Calu3 (cell line): ENCODE data around the gene NHERF1. TPM values are rescaled to one million over a fixed set of nuclear protein-coding genes. Genes with fewer than 3 reads are reported as not detected.

Experiments
- Bru-seq: library from RNA; stranded (reverse); fragments of 400-500 nt; gene quantifications from one replicate; lab custom pipeline; 2021; lab: Mats Ljungman, UMichigan
- BruChase-seq, 2 experiments: library from RNA; stranded (reverse); fragments of 400-500 nt; gene quantifications; one replicate each; lab custom pipeline; 2021; lab: Mats Ljungman, UMichigan
- BruUV-seq: library from RNA; stranded (reverse); fragments of 400-500 nt; replicated peaks from 2 replicates; lab custom pipeline; 2021; lab: Mats Ljungman, UMichigan
- CTCF ChIA-PET: fragments of 300-600 bp; sonication (Branson Sonifier 250); formaldehyde crosslinking; loops from one replicate; lab custom pipeline; 2022; ENCODE audit warnings: antibody characterized with exemption; lab: Charles Lee
- DNase-seq: peaks from one replicate; pipeline ENCODE4 v3.0.0; 2022
- H3K27ac Mint-ChIP-seq: one replicate; pipeline ENCODE4 v1.8.0; 2022; ENCODE audit warnings: mixed read lengths; ENCODE audit not compliant: unreplicated experiment
- H3K27me3 Mint-ChIP-seq: one replicate; pipeline ENCODE4 v1.8.0; 2022; ENCODE audit warnings: mixed read lengths; ENCODE audit not compliant: unreplicated experiment
- H3K36me3 Mint-ChIP-seq: one replicate; pipeline ENCODE4 v1.8.0; 2022; ENCODE audit warnings: mild to moderate bottlenecking, moderate library complexity, mixed read lengths; ENCODE audit not compliant: insufficient read depth, unreplicated experiment
- H3K4me1 Mint-ChIP-seq: one replicate; pipeline ENCODE4 v1.8.0; 2022; ENCODE audit warnings: mild to moderate bottlenecking, low read depth, mixed read lengths; ENCODE audit not compliant: unreplicated experiment
- H3K4me3 Mint-ChIP-seq: one replicate; pipeline ENCODE4 v1.8.0; 2022; ENCODE audit warnings: mild to moderate bottlenecking, low read depth, moderate library complexity, mixed read lengths; ENCODE audit not compliant: unreplicated experiment
- H3K9me3 Mint-ChIP-seq: one replicate; pipeline ENCODE4 v1.8.0; 2022; ENCODE audit warnings: low read depth, mixed read lengths; ENCODE audit not compliant: unreplicated experiment
- CTCF ChIP-seq: fragments of 200-600 bp; IDR thresholded peaks from one replicate; pipeline ENCODE4 v1.8.0; 2022; ENCODE audit warnings: antibody characterized with exemption; ENCODE audit not compliant: unreplicated experiment
- intact Hi-C: fragments of 100-400 bp; cut with micrococcal nuclease; formaldehyde crosslinking; loops from one replicate; pipeline ENCODE4 v1.10.0; 2022; ENCODE audit not compliant: unreplicated experiment
- long read RNA-seq: library from polyadenylated mRNA; stranded (forward); transcript quantifications from one replicate; pipeline ENCODE4 v2.0.0, GENCODE V29; 2022
- total RNA-seq: library from RNA; stranded (reverse); gene quantifications from 2 replicates; pipeline ENCODE4 v1.2.3, GENCODE V29; 2022

The NHERF1 gene
- total RNA-seq: 114 and 143 TPM in 2 replicates
- percentile 74 among the genes with signal in this experiment for Bru-seq, nascent RNA
- BruChase-seq, experiment 1, labeled RNA remaining after a 6-hour chase: percentile 81 among the genes with signal in this experiment
- percentile 75 among the genes with signal in this experiment for BruChase-seq, experiment 2, labeled RNA remaining after a 2-hour chase
- long read RNA-seq, transcript SLC9A3R1-201 (6 exons, 1,969 nt): major isoform, 136 of 156 reads
- long read RNA-seq, partial matches to known transcripts: 2 of 156 reads
- long read RNA-seq, other reads (novel, unspliced or antisense): 12 of 156 reads

GRCh38 chr17:74748529-74749278 is at the start of gene NHERF1:
Gene NHERF1, plus strand, starts transcription at chr17:74748628. Its CDS starts 219 bp downstream, at chr17:74748847.
- Mint-ChIP-seq H3K4me1 (peaks cover 39% of the 10 kb centered on the region), H3K27ac (peak within 1 kb of the TSS; percentile 83), H3K27me3 (peaks cover 8% of the 10 kb centered on the region), H3K4me3 (peak within 1 kb of the TSS; percentile 97), H3K36me3 (peaks cover 55% of the 10 kb centered on the region), H3K9me3 (no peaks in the 10 kb centered on the region)
- CTCF ChIA-PET: interaction anchor here (0.6 to 2.7 kb wide), 6 partner anchors 11 to 41 kb away, joined by 3 to 28 read pairs (median 4); partner anchors contain the start of gene NAT9
- peak; percentile 98 for DNase-seq
- intact Hi-C loops: loop anchor here (5.0 kb wide), 1 partner anchor 34 kb away; no protein-coding TSS in a partner anchor
- BruUV-seq: TSS peak; percentile 69
- no peak for TF ChIP-seq CTCF

- intact Hi-C loops: no loop called here
- H3K27me3 Mint-ChIP-seq: peaks cover 100% of the 10 kb centered on the region
These were observed 49.2 kb upstream of the NHERF1 start for GRCh38 chr17:74699236-74699635.

DNA sequence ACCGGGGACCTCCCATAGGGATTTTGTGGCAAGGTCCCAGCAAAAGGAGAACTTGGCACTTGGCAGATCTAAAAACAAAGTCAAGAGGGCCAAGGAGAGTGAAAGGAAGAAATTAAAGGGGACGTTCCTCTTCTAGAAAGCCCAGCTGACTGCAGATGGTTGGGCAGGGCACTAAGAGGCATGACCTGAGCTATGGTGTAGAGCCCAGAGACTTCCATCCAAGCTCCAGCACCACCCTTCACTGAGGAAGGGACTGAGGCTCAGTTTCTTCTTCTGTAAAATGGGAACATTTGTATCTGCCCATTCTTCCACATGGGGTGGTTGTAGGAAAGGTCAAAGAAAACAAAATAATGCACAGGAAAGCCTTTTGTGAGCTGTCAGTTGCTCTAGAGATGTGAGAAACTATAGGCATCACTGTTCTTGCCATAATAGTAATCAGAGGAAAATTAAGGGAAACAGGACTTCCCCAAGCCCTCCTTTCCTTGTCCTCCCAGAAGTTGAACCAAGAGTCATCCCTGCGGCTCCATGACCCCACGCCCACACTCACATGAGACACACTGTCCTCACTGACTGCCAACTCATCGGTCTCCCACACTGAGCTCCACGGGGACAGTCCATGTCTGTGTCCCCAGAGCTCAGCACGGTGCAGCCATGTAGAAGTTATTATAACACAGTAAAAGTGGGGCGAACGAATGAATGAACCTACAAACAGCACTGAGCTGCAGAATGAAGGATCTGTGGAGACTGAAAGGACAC is 46.1 kb upstream of the NHERF1 start:
- Mint-ChIP-seq H3K27ac (no peak overlapping the region), H3K4me3 (no peak overlapping the region), H3K36me3 (no peaks in the 10 kb centered on the region), H3K27me3 (peaks cover 100% of the 10 kb centered on the region), H3K9me3 (no peaks in the 10 kb centered on the region), H3K4me1 (no peaks in the 10 kb centered on the region)
- TF ChIP-seq CTCF: no peak
- CTCF ChIA-PET: interaction anchor here (0.6 to 1.0 kb wide), 5 partner anchors 16 to 89 kb away, joined by 3 to 4 read pairs (median 4); no protein-coding TSS in a partner anchor
- DNase-seq: no peak
- no TSS peak for BruUV-seq
- intact Hi-C loops: no loop called here

More at GRCh38 chr17:74699236-74699635, 49.2 kb upstream of the NHERF1 start:
- CTCF ChIA-PET: no interaction called here
- no TSS peak for BruUV-seq
- H3K36me3 Mint-ChIP-seq: no peaks in the 10 kb centered on the region
- H3K4me3 Mint-ChIP-seq: no peak overlapping the region
- TF ChIP-seq CTCF: no peak
- no peak for DNase-seq
- H3K27ac Mint-ChIP-seq: no peak overlapping the region
- H3K4me1 Mint-ChIP-seq: no peaks in the 10 kb centered on the region
- no peaks in the 10 kb centered on the region for H3K9me3 Mint-ChIP-seq

GRCh38 chr17:74703311-74703710 is 45.1 kb upstream of the NHERF1 start:
- Mint-ChIP-seq H3K27ac (no peak overlapping the region), H3K4me3 (no peak overlapping the region), H3K36me3 (no peaks in the 10 kb centered on the region), H3K4me1 (no peaks in the 10 kb centered on the region), H3K27me3 (peaks cover 93% of the 10 kb centered on the region), H3K9me3 (no peaks in the 10 kb centered on the region)
- no TSS peak for BruUV-seq
- intact Hi-C loops: no loop called here
- DNase-seq: no peak
- CTCF ChIA-PET: interaction anchor here (0.6 to 0.9 kb wide), 3 partner anchors 17 to 47 kb away, joined by 3 to 4 read pairs (median 4); no protein-coding TSS in a partner anchor
- no peak for TF ChIP-seq CTCF
